Astrocyte (in vitro differentiated cells and primary cell): ENCODE results near the gene POLR2J. TPM values are rescaled to one million over a fixed set of nuclear protein-coding genes. Genes with fewer than 3 reads are reported as not detected.

Experiments used
- DNase-seq: peaks from one replicate; pipeline ENCODE4 v3.0.0-alpha.2; 2010; ENCODE audit warnings: low read depth
- FAIRE-seq: peaks from 2 replicates; lab custom pipeline; 2011; peaks lifted over from hg19 to GRCh38; lab: Jason Lieb, UNC
- H2AFZ ChIP-seq: 2 replicates; pipeline ENCODE4 v1.6.0; 2012; ENCODE audit warnings: low read depth, low read length, inconsistent platforms
- H3K27ac ChIP-seq: 2 replicates; pipeline ENCODE4 v1.5.1; 2011; ENCODE audit warnings: low read depth, low read length, inconsistent platforms
- H3K27me3 ChIP-seq: 2 replicates; pipeline ENCODE4 v1.6.0; 2011; ENCODE audit warnings: low read length, inconsistent platforms; ENCODE audit not compliant: insufficient read depth
- H3K36me3 ChIP-seq: 2 replicates; pipeline ENCODE4 v1.5.1; 2011; ENCODE audit warnings: low read length, inconsistent platforms; ENCODE audit not compliant: insufficient read depth
- H3K4me1 ChIP-seq: 2 replicates; pipeline ENCODE4 v1.5.1; 2011; ENCODE audit warnings: low read length, inconsistent platforms; ENCODE audit not compliant: insufficient read depth
- H3K4me2 ChIP-seq: 2 replicates; pipeline ENCODE4 v1.6.0; 2012; ENCODE audit warnings: low read length, inconsistent platforms
- H3K4me3 ChIP-seq: 2 replicates; pipeline ENCODE4 v1.5.1; 2011; ENCODE audit warnings: low read depth, mild to moderate bottlenecking, low read length, inconsistent platforms; ENCODE audit not compliant: insufficient read depth
- H3K79me2 ChIP-seq: 2 replicates; pipeline ENCODE4 v1.6.0; 2012; ENCODE audit warnings: mild to moderate bottlenecking, low read length, inconsistent platforms; ENCODE audit not compliant: insufficient read depth
- H3K9ac ChIP-seq: 2 replicates; pipeline ENCODE4 v1.6.0; 2012; ENCODE audit warnings: mild to moderate bottlenecking, low read length, inconsistent platforms
- H3K9me3 ChIP-seq: 2 replicates; pipeline ENCODE4 v1.5.1; 2012; ENCODE audit warnings: low read depth, mild to moderate bottlenecking, low read length, inconsistent platforms; ENCODE audit not compliant: insufficient read depth
- H4K20me1 ChIP-seq: 2 replicates; pipeline ENCODE4 v1.6.0; 2012; ENCODE audit warnings: low read length, inconsistent platforms; ENCODE audit not compliant: insufficient read depth
- H3K27ac Mint-ChIP-seq: one replicate; pipeline ENCODE4 v1.8.0; 2021; ENCODE audit warnings: mild to moderate bottlenecking, mixed read lengths; ENCODE audit not compliant: unreplicated experiment
- H3K27me3 Mint-ChIP-seq: one replicate; pipeline ENCODE4 v1.8.0; 2021; ENCODE audit warnings: low read depth, mixed read lengths; ENCODE audit not compliant: unreplicated experiment
- H3K36me3 Mint-ChIP-seq: one replicate; pipeline ENCODE4 v1.8.0; 2021; ENCODE audit warnings: low read depth, mixed read lengths; ENCODE audit not compliant: unreplicated experiment
- H3K4me1 Mint-ChIP-seq: one replicate; pipeline ENCODE4 v1.8.0; 2021; ENCODE audit warnings: low read depth, mixed read lengths; ENCODE audit not compliant: unreplicated experiment
- H3K4me3 Mint-ChIP-seq: one replicate; pipeline ENCODE4 v1.8.0; 2021; ENCODE audit warnings: mild to moderate bottlenecking, moderate library complexity, mixed read lengths; ENCODE audit not compliant: unreplicated experiment
- H3K9me3 Mint-ChIP-seq: one replicate; pipeline ENCODE4 v1.8.0; 2021; ENCODE audit warnings: mild to moderate bottlenecking, mixed read lengths; ENCODE audit not compliant: unreplicated experiment
- EZH2 ChIP-seq: IDR thresholded peaks from 2 replicates; pipeline ENCODE4 v1.6.1; 2012; ENCODE audit warnings: mild to moderate bottlenecking, low read length, inconsistent platforms; ENCODE audit not compliant: insufficient read depth
- total RNA-seq: library from RNA; stranded (reverse); gene quantifications from 2 replicates; pipeline ENCODE4 v1.2.1, GENCODE V29; 2021
- TF ChIP-seq, protein P1 (sequence below): IDR thresholded peaks from 2 replicates; pipeline ENCODE4 v1.5.1; 2011; ENCODE audit warnings: low read depth, mild to moderate bottlenecking, inconsistent platforms, low read length, moderate library complexity; ENCODE audit not compliant: insufficient read depth

POLR2J gene
- total RNA-seq, 1 donor from 2014 or later = 41.4 TPM

- no peak overlapping the region for H3K4me3 ChIP-seq
- peaks cover 2% of the 10 kb centered on the region for H3K36me3 ChIP-seq
- H3K27me3 Mint-ChIP-seq = no peaks in the 10 kb centered on the region
- H3K27ac Mint-ChIP-seq = no peak overlapping the region
- no peaks in the 10 kb centered on the region for H3K4me1 ChIP-seq
- H3K4me1 Mint-ChIP-seq = peaks cover 7% of the 10 kb centered on the region
- H3K27me3 ChIP-seq = no peaks in the 10 kb centered on the region
- no peaks in the 10 kb centered on the region for H3K9me3 ChIP-seq
- H2AFZ ChIP-seq = no peak overlapping the region
- FAIRE-seq = no peak
- no peak overlapping the region for H3K4me2 ChIP-seq
- peaks cover 8% of the 10 kb centered on the region for H4K20me1 ChIP-seq
- no peak overlapping the region for H3K4me3 Mint-ChIP-seq
- H3K36me3 Mint-ChIP-seq = peaks cover 11% of the 10 kb centered on the region
- no peak overlapping the region for H3K9ac ChIP-seq
- H3K79me2 ChIP-seq = no peaks in the 10 kb centered on the region
- no peaks in the 10 kb centered on the region for H3K9me3 Mint-ChIP-seq
- no peak for DNase-seq
- TF ChIP-seq, protein P1, sequence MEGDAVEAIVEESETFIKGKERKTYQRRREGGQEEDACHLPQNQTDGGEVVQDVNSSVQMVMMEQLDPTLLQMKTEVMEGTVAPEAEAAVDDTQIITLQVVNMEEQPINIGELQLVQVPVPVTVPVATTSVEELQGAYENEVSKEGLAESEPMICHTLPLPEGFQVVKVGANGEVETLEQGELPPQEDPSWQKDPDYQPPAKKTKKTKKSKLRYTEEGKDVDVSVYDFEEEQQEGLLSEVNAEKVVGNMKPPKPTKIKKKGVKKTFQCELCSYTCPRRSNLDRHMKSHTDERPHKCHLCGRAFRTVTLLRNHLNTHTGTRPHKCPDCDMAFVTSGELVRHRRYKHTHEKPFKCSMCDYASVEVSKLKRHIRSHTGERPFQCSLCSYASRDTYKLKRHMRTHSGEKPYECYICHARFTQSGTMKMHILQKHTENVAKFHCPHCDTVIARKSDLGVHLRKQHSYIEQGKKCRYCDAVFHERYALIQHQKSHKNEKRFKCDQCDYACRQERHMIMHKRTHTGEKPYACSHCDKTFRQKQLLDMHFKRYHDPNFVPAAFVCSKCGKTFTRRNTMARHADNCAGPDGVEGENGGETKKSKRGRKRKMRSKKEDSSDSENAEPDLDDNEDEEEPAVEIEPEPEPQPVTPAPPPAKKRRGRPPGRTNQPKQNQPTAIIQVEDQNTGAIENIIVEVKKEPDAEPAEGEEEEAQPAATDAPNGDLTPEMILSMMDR = no peak
- no peak for TF ChIP-seq EZH2
- no peak overlapping the region for H3K27ac ChIP-seq
Measured at GRCh38 chr7:102426268-102427018, 52.3 kb downstream of the POLR2J start.

- Histone ChIP-seq H2AFZ (no peak overlapping the region), H3K9ac (no peak overlapping the region)
Measured at GRCh38 chr7:102425639-102426267, 53.0 kb downstream of the POLR2J start.

More at GRCh38 chr7:102425639-102426267, 53.0 kb downstream of the POLR2J start:
- FAIRE-seq = no peak
- no peaks in the 10 kb centered on the region for H3K27me3 Mint-ChIP-seq
- Histone ChIP-seq H4K20me1 (peaks cover 9% of the 10 kb centered on the region), H3K36me3 (peaks cover 2% of the 10 kb centered on the region), H3K79me2 (no peaks in the 10 kb centered on the region), H3K4me1 (no peaks in the 10 kb centered on the region), H3K4me2 (no peak overlapping the region), H3K4me3 (no peak overlapping the region), H3K9me3 (no peaks in the 10 kb centered on the region), H3K27me3 (no peaks in the 10 kb centered on the region), H3K27ac (no peak overlapping the region)
- DNase-seq = no peak
- peaks cover 7% of the 10 kb centered on the region for H3K4me1 Mint-ChIP-seq
- H3K4me3 Mint-ChIP-seq = peak overlapping the region; percentile 56
- H3K27ac Mint-ChIP-seq = no peak overlapping the region
- H3K9me3 Mint-ChIP-seq = no peaks in the 10 kb centered on the region
- H3K36me3 Mint-ChIP-seq = peaks cover 11% of the 10 kb centered on the region
- TF ChIP-seq, protein P1 = no peak
- TF ChIP-seq EZH2 = no peak
